Posterior vena cava (tissue), 2 donors: ENCODE results near the gene ZFAND2B. TPM values are rescaled to one million over a fixed set of nuclear protein-coding genes. Genes with fewer than 3 reads are reported as not detected.
"Not testable (repeated sequence)": the region's sequence is repeated elsewhere in the genome, so short reads cannot be mapped to it uniquely, and the experiment has no call there.

Experiments
- DNase-seq: peaks from one replicate; pipeline ENCODE4 v3.0.0-alpha.2; 2020; ENCODE audit warnings: low spot score
- intact Hi-C, 2 donors: fragments of 100-400 bp; cut with DNase I; formaldehyde crosslinking; loops; one replicate each; pipeline versions ENCODE4 v1.14.1 to v1.14.2; 2022 to 2023
- total RNA-seq, 2 donors: library from RNA; stranded (reverse); fragmentation: NEBNext Ultra II Directional; extraction: Animal tissue kit (Norgen Biotek cat#: 25700); gene quantifications; one replicate each; pipeline ENCODE4 v1.2.1, GENCODE V29; 2021
- donor health status: DM: yes; HTN: yes; CAD: no.
- donor health status: DM: yes; HTN: yes; CAD: no.

ZFAND2B gene
- total RNA-seq, 2 donors from 2014 or later, result 33.8 to 34.7 TPM

DNA sequence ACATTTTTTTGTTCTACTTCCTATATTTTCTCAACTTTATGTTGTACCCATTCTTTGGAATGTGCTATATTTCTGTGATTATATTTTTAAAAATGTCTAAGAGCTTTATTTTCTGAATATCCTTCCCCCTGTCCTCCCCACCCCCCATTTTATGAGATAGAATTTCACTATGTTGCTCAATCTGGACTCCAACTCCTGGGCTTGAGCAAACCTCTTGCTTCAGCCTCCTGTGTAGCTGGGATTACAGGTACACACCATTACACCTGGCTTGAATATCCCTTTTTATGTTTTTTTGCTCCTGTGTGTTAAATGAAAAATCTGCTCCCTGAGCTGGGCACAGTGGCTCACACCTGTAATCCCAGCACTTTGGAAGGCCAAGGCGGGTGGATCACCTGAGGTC, 9.2 kb upstream of the ZFAND2B start:
- intact Hi-C loops, result no loop called here
- DNase-seq, result no peak

DNA sequence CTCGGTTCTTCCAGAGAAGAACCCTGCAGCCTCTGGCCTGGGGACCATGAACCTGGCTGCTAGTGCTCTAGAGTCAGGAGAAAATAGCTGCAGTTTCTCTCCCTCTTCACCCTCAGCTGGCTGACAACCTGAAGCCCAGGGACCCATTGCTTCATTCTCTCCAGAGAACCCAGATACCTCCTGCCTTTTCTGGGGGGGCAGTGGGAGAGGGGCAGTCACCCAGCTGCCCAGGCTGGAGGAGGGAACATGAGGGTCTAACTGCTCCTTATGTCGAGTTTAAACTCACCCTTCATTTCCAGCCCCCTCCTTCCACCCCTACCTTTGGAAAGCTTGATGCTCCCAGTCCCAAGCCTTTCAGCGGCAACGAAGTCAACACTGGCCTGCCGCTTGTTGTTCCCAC, 7.6 kb upstream of the ZFAND2B start:
- no peak for DNase-seq
- intact Hi-C loops, result no loop called here

DNA sequence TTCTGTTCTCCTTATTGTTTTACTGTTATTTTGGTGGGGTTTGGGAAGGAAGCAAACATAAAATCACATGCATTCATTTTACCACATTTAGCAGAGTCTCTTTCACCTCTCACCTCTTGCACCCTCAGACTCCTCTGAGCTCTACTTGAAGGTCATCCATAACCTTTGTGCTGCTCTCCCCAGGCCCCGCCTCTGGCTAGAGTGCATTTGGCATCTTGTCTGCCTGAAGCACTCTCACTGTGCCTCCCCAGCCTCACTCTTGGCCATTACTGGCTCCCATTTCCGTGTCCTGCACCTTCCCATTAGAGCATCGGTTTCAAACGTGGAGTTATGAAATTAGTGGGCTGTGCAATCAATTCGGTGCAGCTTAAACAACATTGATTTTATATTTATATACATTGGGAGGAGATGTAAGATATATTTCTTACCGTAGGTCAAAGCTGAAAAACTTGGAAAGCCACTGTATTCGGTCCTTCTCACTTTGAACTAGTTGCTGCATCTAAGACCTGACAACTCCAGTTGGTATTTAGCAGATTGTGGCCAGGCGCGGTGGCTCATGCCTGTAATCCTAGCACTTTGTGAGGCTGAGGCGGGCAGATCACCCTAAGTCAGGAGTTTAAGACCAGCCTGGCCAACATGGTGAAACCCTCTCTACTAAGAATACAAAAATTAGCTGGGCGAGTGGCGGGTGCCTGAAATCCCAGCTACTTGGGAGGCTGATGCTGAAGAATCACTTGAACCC, 6.9 kb upstream of the ZFAND2B start:
- no peak for DNase-seq
- intact Hi-C loops, result no loop called here

DNA sequence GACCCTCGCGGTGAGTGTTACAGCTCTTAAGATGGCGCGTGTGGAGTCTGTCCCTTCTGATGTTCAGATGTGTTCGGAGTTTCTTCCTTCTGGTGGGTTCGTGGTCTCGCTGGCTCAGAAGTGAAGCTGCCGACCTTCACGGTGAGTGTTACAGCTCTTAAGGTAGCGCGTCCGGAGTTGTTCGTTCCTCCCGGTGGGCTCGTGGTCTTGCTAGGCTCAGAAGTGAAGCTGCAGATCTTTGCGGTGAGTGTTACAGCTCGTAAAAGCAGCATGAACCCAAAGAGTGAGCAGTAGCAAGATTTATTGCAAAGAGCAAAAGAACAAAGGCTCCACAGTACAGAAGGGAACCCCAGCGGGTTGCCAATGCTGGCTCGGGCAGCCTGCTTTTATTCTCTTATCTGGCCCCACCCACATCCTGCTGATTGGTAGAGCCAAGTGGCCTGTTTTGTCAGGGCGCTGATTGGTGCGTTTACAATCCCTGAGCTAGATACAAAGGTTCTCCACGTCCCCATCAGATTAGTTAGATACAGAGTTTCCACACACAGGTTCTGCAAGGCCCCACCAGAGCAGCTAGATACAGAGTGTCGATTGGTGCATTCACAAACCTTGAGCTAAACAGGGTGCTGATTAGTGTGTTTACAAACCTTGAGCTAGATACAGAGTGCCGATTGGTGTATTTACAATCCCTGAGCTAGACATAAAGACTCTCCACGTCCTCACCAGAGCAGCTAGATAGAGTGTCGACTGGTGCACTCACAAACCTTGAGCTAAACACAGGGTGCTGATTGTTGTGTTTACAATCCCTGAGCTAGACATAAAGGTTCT, 5.9 kb upstream of the ZFAND2B start:
- DNase-seq, intact Hi-C loops: not testable (repeated sequence)

DNA sequence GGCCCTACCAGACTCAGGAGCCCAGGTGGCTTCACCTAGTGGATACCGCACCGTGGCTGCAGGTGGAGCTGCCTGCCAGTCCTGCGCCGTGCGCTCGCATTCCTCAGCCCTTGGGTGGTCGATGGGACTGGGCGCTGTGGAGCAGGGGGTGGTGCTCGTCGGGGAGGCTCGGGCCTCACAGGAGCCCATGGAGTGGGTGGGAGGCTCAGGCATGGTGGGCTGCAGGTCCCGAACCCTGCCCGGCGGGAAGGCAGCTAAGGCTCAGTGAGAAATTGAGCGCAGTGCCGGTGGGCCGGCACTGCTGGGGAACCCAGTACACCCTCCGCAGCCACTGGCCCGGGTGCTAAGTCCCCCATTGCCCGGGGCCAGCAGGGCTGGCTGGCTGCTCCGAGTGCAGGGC, 5.3 kb upstream of the ZFAND2B start:
- DNase-seq, intact Hi-C loops: not testable (repeated sequence)

DNA sequence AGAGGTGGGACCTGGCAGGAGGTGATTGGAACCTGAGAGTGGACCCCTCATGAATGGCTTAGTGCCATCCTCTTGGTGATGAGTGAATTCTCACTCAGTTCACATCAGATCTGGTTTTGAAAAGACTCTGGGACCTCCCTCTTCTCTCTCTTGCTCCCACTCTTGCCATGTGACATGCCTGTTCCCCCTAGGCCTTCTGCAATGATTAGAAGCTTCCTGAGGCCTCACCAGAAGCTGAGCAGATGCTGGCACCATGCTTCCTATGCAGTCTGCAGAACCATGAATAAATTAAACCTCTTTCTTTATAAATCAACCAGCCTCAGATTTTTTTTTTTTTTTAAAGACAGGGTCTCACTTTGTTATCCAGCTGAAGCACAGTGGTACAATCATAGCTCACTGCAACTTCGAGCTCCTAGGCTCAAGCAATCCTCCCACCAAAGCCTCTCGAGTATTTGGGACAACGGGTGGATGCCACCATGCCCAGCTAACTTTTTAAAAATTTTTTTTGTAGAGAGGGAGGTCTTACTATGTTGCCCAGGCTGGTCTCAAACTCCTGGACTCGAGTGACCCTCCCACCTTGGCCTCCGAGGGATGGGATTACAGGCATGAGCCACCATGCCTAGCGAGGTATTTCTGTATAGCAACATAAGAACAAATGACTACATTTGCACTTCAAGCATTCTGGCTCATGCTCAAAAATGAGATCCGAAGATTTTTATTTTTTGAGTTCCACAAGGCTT, 2.0 kb upstream of the ZFAND2B start:
- DNase-seq, result no peak
- intact Hi-C loops, result no loop called here

DNA sequence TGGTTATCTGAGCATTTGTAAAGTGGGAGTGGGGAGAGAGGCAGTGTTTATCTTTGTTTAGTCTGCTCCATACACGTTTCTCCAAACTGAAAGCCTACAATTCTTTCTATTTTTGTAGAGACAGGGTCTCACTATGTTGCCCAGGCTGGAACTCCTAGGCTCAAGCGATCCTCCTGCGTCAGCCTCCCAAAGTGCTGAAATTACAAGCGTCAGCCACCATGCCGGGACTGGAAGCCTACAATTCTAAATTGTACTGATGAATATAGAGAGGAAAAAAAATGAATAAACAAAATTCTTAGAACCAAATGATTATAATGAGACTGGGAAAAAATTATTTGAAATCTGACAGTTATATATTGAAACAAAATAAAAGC, 1.4 kb upstream of the ZFAND2B start:
- DNase-seq, result no peak
- intact Hi-C loops, result no loop called here

DNA sequence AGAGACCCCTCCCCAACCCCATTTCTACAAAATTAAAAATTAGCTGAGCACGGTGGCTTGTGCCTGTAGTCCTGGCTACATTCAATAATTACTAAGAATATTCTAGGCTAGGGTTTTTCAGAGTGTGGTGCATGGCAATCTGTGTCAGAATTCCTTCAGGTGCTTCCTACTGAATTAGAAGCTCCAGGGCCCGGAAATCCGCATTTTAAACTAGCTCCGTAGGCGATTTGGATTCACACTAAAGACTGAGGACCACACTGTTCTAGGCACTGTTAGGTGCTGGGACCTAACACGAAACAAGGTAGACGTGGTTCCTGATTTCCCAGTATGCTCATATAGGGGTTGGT, 628 bp upstream of the ZFAND2B start:
- DNase-seq, result no peak
- intact Hi-C loops, result no loop called here

DNA sequence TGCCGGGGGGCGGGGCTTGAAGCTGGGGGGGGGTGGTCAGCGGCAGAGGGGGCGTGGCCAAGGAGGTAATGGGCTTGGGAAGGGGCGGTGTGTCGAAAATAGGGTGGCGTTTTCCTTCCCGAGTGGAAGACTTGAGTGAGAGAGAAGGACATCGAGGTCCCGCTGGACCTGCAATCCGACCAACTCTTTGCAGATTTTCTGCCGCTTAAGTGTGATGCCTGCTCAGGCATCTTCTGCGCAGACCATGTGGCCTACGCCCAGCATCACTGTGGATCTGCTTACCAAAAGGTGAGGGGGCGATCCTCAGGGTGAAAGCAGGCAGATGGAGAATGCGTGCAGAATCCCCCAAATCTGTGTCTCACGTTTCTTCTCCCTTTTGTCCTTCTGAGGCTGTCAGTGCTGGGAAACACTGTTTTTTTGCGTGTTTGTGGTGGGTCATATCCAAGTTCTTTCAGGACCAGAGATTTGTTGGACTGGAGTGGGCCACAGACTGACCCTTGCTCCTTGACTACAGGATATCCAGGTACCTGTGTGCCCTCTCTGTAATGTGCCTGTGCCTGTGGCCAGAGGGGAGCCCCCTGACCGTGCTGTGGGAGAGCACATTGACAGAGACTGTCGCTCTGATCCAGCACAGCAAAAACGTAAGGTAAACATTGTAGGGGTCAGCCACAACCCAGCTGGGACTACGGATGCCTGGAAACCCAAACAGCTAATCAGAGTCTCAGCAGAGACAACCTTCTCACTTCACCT, 727 bp downstream of the ZFAND2B start:
- intact Hi-C loops, result no loop called here
- DNase-seq, result no peak

DNA sequence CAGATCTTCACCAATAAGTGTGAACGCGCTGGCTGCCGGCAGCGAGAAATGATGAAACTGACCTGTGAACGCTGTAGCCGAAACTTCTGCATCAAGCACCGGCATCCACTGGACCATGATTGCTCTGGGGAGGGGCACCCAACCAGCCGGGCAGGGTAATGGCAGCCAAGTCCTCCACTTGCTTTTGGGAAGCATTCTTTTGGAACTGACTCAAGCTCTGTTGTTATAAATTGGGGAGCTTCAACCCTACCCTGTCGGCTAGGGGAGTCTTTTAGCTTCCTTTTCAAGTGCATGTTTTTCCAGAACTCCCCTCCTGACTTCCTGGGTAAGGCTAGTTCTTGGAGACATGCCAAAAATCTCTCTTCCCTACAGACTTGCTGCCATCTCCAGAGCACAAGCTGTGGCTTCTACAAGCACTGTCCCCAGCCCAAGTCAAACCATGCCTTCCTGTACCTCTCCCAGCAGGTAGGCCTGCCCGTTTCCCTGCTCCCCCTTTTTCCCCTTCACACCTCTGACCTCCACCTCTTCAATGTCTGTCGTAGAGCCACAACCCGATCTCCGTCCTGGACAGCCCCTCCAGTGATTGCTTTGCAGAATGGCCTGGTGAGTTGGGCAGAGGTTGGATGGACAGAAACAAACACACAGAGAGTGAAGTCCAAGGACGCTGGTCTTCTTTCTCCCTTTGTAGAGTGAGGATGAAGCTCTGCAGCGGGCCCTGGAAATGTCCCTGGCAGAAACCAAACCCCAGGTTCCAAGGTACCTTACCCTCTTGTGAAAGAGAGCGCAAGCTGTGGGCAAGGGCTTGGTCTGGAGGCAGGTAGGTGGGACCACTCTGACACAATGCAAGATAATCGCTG, 1.5 kb downstream of the ZFAND2B start:
- intact Hi-C loops, result no loop called here
- no peak for DNase-seq

DNA sequence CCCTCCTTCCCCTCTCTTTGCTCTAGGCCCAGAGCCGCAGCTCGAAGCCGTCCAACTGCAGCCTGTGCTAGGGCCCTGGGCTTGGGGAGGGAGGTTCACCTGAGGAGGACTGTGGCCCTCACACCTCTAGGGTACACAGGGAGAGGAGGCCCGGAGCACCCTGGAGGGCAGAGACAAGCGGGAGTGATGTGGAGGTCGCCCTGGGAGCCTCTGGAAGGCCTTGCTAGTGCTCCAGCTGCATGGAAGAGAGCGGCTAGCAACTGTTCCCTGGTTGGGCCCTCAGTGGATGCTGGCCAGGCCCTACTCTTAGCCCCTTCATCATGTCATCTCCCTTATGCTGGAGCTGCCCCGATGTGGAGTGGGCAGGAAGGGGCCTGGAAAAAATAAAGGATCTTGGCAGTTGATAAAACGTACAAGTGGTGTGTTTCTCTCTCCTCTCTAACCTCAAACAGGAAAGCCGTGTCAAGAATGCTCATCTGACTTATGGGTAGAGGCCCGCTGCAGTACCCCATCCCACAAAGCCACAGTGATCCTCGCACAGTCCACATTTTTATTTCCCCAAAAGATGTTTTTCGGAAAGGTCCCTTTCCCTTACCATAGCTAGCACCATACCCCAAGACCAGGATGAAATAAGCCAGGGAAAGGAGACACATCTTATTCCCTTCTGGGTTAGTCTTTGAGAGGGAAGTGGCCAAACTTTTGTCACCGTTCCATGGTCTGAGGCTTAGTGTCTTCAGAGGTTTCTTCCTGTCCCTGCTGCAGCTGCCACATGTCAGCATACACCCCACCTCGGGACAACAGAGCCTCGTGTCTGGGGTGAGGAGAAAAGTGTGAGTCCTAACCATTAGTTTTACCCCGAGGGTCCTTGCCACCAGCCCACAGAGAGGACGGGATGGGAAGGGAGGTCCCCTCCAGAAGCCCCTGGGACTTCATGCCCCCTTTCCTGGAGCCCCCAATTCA, 2.9 kb downstream of the ZFAND2B start:
- no peak for DNase-seq
- intact Hi-C loops, result no loop called here

DNA sequence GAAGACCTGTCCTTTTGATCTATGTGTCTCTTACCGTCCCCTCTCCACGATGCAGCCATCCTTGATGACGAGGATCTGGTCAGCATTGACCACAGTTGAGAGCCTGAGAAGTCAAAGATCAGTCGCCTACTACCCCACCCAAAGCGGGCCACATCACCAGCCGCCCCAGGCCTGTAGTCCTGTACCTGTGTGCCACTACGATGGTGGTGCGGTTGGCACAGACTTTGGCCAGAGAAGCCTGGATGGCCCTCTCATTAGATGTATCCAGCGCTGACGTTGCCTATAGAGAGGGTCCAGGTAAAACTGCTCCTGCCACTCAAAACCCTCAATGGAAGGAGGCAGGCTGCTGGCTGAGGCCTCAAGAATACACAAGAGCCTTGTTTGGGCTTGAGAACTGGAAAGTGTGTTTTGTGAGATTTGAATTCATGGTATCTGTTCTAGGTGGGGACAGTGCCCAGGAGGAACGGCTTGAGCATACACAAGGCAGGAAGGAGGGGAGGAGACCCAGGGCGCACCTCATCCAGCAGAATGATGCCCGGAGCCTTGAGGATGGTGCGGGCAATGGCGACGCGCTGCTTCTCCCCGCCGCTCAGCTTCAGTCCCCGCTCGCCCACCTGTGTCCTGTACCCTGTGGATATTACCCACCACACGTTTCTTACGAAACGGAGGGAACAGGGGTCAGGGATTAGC, 3.8 kb downstream of the ZFAND2B start:
- intact Hi-C loops, result no loop called here
- DNase-seq, result no peak

DNA sequence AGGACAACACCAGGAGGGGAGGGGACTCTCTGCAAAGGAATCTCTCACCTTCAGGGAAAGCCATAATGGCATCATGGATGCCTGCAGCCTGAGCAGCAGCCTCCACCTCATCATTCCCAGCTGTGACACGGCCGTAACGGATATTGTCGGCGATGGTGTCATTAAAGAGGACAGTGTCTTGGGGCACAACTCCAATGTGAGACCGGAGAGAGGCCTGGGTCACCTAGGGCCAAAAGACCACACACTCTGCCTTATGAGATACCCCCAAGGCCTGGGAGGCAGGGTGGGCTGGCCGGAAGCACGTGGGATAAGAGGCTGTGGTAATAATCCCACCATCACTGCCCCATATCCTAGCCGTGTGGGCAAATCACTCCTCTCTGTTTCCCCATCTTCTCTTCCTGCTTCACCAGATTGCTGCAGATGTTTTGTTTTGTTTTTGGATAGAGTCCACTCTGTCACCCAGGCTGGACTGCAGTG, 4.3 kb downstream of the ZFAND2B start:
- DNase-seq, result no peak
- intact Hi-C loops, result no loop called here

DNA sequence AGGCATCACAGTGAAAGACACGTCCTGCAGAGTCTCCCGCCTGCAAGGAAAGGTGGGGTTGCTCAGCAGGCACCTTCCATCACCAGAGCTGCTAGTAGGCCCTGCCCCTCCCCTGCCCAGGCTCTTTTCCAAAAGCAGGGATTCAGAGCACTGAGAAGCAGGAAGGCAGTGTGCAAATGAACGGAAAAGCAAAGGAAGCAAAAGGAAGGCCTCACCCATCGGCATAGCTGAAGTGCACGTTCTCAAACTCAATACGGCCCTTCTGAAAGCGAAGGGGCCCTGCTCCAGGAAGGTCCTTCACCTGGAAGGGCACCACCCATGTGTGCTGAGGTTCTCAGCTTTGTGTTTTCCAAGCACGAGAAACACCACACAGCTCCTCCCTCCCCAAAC, 6.4 kb downstream of the ZFAND2B start:
- intact Hi-C loops, result no loop called here
- DNase-seq, result no peak

DNA sequence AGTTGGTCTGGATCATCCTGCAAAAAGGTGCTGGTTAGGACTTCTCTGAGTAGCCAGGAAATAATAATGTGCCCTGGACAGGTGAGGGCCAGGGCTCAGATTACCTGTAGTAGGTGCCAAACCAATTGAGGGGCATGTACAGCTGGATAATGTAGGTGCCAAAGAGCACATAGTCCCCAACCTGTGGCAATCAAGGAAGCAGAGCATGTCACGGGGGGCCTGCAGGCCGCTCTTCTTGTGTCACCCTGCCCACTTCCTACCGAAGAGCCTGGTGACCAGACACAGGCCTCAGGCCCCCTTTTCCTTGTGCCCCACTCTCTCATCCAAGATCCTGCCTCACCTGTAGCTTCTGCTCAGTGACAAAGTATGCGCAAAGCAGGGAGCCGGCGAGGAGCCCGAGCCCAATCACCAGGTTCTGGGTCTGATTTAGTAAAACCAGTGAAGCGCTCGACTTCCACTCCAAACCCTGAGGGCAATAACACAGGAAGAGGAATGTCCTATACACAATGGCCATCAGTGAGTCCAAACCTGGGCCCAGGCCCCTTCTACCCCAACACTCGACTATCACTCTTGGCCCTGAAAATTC, 7.0 kb downstream of the ZFAND2B start:
- DNase-seq, result no peak
- intact Hi-C loops, result no loop called here

DNA sequence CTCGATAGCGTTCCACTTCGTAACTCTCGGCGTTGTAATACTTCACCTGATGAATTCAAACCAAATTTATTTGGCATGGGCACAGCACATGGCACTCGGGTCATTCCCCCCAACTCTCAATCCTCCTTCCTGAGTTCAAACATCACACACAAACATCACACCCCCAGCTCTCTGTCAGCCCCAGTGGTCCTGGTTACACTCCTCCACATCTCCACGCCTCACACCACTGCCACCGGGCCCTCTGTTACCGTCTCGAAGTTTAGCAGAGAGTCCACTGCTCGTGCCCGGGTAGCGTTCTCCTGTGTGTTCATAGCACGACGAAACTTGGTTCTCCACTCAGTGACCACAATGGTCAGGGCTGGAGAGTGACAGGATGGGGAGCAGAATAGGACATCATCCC, 7.6 kb downstream of the ZFAND2B start:
- DNase-seq, result peak; percentile 37
- intact Hi-C loops, result no loop called here

DNA sequence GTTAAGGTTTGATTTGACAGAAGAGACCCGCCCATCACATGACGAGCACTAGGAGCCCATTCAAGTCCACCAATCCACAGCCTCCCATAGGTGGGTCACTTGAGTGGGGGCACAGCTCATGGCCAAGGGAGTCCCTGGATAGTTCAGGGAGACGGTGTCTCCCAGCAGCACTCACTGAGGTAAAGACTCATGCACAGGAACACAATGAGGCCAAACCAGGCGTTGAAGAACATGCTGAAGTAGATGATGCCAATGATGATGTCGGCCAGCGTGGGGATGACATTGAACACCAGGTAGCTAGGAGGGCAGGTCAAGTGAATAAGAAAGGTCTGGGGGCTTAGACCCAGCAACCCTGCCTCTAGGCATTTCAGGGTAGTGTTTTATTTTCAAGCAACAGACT, 8.2 kb downstream of the ZFAND2B start:
- intact Hi-C loops, result loop anchor here in 1 of 2 donors (5.0 kb wide), 1 partner anchor 37 kb away; the partner anchor contains the start of genes CNPPD1 and RETREG2
- peak; percentile 63 for DNase-seq
